RPMI7951 (cell line): ENCODE data around the gene PRKG1. TPM values are rescaled to one million over a fixed set of nuclear protein-coding genes. Genes with fewer than 3 reads are reported as not detected.

Experiments
- DNase-seq: peaks from one replicate; pipeline ENCODE4 v3.0.0-alpha.2; 2012; ENCODE audit warnings: low read depth
- total RNA-seq: library from RNA; depleted of rRNA; stranded (reverse); fragments of >200 nt; shearing (Covaris generic); gene quantifications from 2 replicates; pipeline ENCODE4 v1.2.3, GENCODE V29; 2014

The PRKG1 gene
- total RNA-seq, 1 experiment from 2014 or later: 0.12 TPM

GRCh38 chr10:52258799-52259425, 1184.6 kb downstream of the PRKG1 start:
- no peak for DNase-seq

GRCh38 chr10:52259426-52259812, 1185.1 kb downstream of the PRKG1 start:
- DNase-seq: no peak

GRCh38 chr10:52261362-52261761, 1187.1 kb downstream of the PRKG1 start:
- DNase-seq: no peak

- no peak for DNase-seq
Measured at GRCh38 chr10:52265131-52265926, 1191.0 kb downstream of the PRKG1 start.

GRCh38 chr10:52266858-52267257, 1192.6 kb downstream of the PRKG1 start:
- DNase-seq: no peak

GRCh38 chr10:52268790-52269189, 1194.5 kb downstream of the PRKG1 start:
- DNase-seq: no peak

GRCh38 chr10:52269233-52269632, 1194.9 kb downstream of the PRKG1 start:
- DNase-seq: no peak

GRCh38 chr10:52276163-52276562, 1201.9 kb downstream of the PRKG1 start:
- no peak for DNase-seq

GRCh38 chr10:52276986-52277385, 1202.7 kb downstream of the PRKG1 start:
- DNase-seq: no peak

- DNase-seq: no peak
Measured at GRCh38 chr10:52279546-52279945, 1205.3 kb downstream of the PRKG1 start.

GRCh38 chr10:52280051-52280450, 1205.8 kb downstream of the PRKG1 start:
- DNase-seq: no peak

GRCh38 chr10:52283174-52283573, 1208.9 kb downstream of the PRKG1 start:
- peak; percentile 19 for DNase-seq

GRCh38 chr10:52284416-52285013, 1210.2 kb downstream of the PRKG1 start:
- no peak for DNase-seq

- no peak for DNase-seq
Measured at GRCh38 chr10:52287866-52288265, 1213.6 kb downstream of the PRKG1 start.

- no peak for DNase-seq
Measured at GRCh38 chr10:52297747-52298146, 1223.5 kb downstream of the PRKG1 start.

GRCh38 chr10:52300599-52301277, 1226.5 kb downstream of the PRKG1 start:
- DNase-seq: peak; percentile 40

- peak; percentile 54 for DNase-seq
Measured at GRCh38 chr10:52308251-52309031, 1234.2 kb downstream of the PRKG1 start.

GRCh38 chr10:52312942-52313255, 1238.6 kb downstream of the PRKG1 start:
- DNase-seq: no peak

GRCh38 chr10:52313256-52313932, 1239.1 kb downstream of the PRKG1 start:
- DNase-seq: no peak

GRCh38 chr10:52313933-52314821, 1239.9 kb downstream of the PRKG1 start, which contains the start of gene DKK1:
DKK1 (plus strand) TSS chr10:52314281; CDS start chr10:52314435, 154 bp downstream.
- DNase-seq: peak; percentile 71
